GM13976 (cell line): ENCODE measurements around the gene NAB1.

Experiments used
- DNase-seq: peaks from one replicate; pipeline ENCODE4 v3.0.0; 2012; ENCODE audit warnings: low spot score
- in situ Hi-C: fragments of 300-500 bp; cut with MboI; formaldehyde crosslinking; loops from one replicate; pipeline ENCODE4 v1.12.0; 2022; ENCODE audit warnings: low sequenced_read_pairs, mixed read lengths, inconsistent platforms; ENCODE audit not compliant: unreplicated experiment
- TF ChIP-seq, protein P1 (sequence below): IDR thresholded peaks from 2 replicates; pipeline ENCODE4 v1.5.1; 2012; ENCODE audit warnings: borderline replicate concordance, mild to moderate bottlenecking; ENCODE audit not compliant: insufficient read depth; ENCODE audit errors: extremely low read depth, missing control alignments, control extremely low read depth

The NAB1 gene

DNA sequence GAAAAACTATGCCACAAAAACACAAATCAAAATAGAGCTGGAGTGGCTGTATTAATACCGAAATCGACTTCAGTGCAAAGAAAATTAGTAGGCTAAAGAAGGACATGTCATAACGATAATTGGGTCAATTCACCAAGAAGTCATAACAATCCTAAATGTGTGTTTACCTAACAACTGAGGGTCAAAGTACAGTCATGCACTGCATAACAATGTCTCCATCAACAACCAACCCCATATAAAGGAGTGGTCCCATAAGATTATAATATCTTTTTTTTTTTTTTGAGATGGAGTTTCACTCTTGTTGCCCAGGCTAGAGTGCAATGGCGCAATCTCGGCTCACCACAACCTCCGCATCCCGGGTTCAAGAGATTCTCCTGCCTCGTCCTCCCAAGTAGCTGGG lies 87.5 kb downstream of the NAB1 start:
- TF ChIP-seq, protein P1, sequence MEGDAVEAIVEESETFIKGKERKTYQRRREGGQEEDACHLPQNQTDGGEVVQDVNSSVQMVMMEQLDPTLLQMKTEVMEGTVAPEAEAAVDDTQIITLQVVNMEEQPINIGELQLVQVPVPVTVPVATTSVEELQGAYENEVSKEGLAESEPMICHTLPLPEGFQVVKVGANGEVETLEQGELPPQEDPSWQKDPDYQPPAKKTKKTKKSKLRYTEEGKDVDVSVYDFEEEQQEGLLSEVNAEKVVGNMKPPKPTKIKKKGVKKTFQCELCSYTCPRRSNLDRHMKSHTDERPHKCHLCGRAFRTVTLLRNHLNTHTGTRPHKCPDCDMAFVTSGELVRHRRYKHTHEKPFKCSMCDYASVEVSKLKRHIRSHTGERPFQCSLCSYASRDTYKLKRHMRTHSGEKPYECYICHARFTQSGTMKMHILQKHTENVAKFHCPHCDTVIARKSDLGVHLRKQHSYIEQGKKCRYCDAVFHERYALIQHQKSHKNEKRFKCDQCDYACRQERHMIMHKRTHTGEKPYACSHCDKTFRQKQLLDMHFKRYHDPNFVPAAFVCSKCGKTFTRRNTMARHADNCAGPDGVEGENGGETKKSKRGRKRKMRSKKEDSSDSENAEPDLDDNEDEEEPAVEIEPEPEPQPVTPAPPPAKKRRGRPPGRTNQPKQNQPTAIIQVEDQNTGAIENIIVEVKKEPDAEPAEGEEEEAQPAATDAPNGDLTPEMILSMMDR: no peak
- no peak for DNase-seq
- in situ Hi-C loops: no loop called here

DNA sequence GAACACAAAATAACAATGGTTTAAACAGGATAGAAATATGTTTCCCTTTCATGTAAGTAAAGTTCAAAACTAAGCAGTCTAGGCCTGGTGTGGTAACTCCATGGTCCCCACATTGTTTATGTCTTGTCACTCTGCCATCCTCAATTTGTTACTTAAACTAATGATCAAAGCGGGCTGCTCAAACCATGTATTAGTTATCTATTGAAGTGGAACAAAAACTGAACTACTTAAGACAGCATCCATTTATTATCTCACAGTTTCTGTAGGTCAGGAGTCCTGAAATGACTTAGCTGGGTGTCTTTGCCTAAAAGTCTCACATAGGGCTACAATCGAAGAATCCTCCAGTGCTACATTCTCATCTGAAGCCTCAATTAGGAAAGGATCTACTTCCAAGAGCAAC lies 91.6 kb downstream of the NAB1 start:
- in situ Hi-C loops: no loop called here
- DNase-seq: no peak
- TF ChIP-seq, protein P1: no peak
